AG04449 (cell line): Measurements from ENCODE around the gene TBC1D5.

Experiments
- CTCF ChIA-PET: fragments of 350-600 bp; formaldehyde crosslinking; extraction: SDS; loops from one replicate; lab custom pipeline; 2021; ENCODE audit warnings: antibody characterized with exemption; lab: Yijun Ruan, JAX
- POLR2A ChIA-PET: fragments of 400-600, 350-600 bp; formaldehyde crosslinking; extraction: SDS; loops from one replicate; lab custom pipeline; 2020; ENCODE audit warnings: antibody characterized with exemption, inconsistent platforms; lab: Yijun Ruan, JAX
- DNase-seq: peaks from one replicate; pipeline ENCODE4 v3.0.0-alpha.2; 2010; ENCODE audit warnings: low read depth, low spot score
- H3K4me3 ChIP-seq: 2 replicates; pipeline ENCODE4 v1.5.1; 2011; ENCODE audit warnings: low read depth, mild to moderate bottlenecking, control low read depth, low read length
- CTCF ChIP-seq: IDR thresholded peaks from one replicate; pipeline ENCODE4 v1.5.1; 2011; ENCODE audit warnings: mild to moderate bottlenecking, moderate library complexity, low read length, control low read depth, inconsistent platforms; ENCODE audit not compliant: insufficient read depth; ENCODE audit errors: missing control alignments

Gene TBC1D5

GRCh38 chr3:17218587-17218986, 523.8 kb downstream of the TBC1D5 start:
- POLR2A ChIA-PET: no interaction called here
- CTCF ChIA-PET: interaction anchor here (1.3 to 1.9 kb wide), 2 partner anchors 11 to 617 kb away, joined by 4 to 5 read pairs; no protein-coding TSS in a partner anchor
- no peak overlapping the region for H3K4me3 ChIP-seq
- DNase-seq: no peak
- TF ChIP-seq CTCF: no peak

GRCh38 chr3:17217588-17217987, 524.8 kb downstream of the TBC1D5 start:
- ChIA-PET CTCF (interaction anchor here (1.3 to 1.9 kb wide), 3 partner anchors 9 to 616 kb away, joined by 3 to 5 read pairs (median 4); no protein-coding TSS in a partner anchor), POLR2A (no interaction called here)
- H3K4me3 ChIP-seq: no peak overlapping the region
- no peak for TF ChIP-seq CTCF
- no peak for DNase-seq

- ChIA-PET POLR2A (no interaction called here), CTCF (interaction anchor here (0.6 to 1.7 kb wide), 3 partner anchors 19 to 127 kb away, joined by 3 to 10 read pairs (median 3); no protein-coding TSS in a partner anchor)
- no peak for TF ChIP-seq CTCF
- no peak for DNase-seq
- no peak overlapping the region for H3K4me3 ChIP-seq
Observed at GRCh38 chr3:17213102-17213501, 529.3 kb downstream of the TBC1D5 start.

GRCh38 chr3:17207979-17208378, 534.5 kb downstream of the TBC1D5 start:
- DNase-seq: no peak
- no peak for TF ChIP-seq CTCF
- H3K4me3 ChIP-seq: no peak overlapping the region
- ChIA-PET POLR2A (no interaction called here), CTCF (interaction anchor here (1.3 to 1.9 kb wide), 3 partner anchors 12 to 24 kb away, joined by 3 to 7 read pairs (median 3); no protein-coding TSS in a partner anchor)

GRCh38 chr3:17207019-17207418, 535.4 kb downstream of the TBC1D5 start:
- no peak for DNase-seq
- TF ChIP-seq CTCF: no peak
- ChIA-PET POLR2A (no interaction called here), CTCF (interaction anchor here (1.9 kb wide), 1 partner anchor 11 kb away, joined by 7 read pairs; no protein-coding TSS in a partner anchor)
- H3K4me3 ChIP-seq: no peak overlapping the region

GRCh38 chr3:17204049-17204650, 538.3 kb downstream of the TBC1D5 start:
- no peak for TF ChIP-seq CTCF
- POLR2A ChIA-PET: no interaction called here
- no peak overlapping the region for H3K4me3 ChIP-seq
- no peak for DNase-seq
- CTCF ChIA-PET: no interaction called here
